NCI-H187 (cell line): ENCODE measurements around the gene RIC1.
"Not testable (repeated sequence)": the region's sequence is repeated elsewhere in the genome, so short reads cannot be mapped to it uniquely, and the experiment has no call there.

Source experiments
- DNase-seq, 2 experiments: peaks; one replicate each; lab custom pipeline; 2025; lab: John Stamatoyannopoulos, UW

RIC1 gene

DNA sequence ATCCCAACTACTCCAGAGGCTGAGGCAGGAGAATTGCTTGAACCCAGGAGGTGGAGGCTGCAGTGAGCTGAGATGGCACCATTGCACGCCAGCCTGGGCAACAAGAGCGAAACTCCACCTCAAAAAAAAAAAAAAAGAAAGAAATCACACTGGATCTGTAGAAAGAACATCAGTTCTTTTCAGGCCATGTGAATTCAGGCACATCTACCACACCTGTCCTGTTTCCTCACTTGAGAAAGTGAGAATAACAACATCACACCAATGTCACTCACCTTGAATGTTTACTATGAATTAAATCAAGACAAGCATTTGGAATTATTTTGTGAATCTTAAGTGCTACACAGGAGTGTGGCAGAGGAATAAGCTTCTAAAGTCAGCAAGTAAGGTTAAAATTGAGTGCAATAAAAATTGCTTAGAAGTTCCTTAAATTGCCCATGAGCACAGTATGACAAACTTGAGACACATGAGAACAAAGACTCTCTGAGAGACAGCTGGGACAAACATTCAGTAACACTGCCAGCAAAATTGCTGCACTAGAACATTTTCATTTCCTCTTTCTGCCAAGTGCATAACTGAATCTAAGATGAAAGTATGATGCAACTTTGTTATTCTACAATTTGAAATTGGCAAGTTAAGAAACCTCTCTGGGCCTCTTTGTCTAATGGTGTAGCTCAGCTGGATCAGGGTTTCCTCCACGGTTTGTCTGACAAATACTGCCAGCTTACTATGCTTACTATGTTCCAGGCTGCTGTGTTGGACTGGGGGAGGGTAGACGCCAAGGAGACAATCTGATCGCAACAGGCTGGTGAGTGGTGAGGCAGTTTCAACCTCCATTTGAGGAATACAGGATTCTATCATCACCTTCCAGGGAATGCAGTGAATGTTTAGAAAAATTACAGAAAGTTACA lies 1.9 kb upstream of the RIC1 start:
- no peak for DNase-seq

DNA sequence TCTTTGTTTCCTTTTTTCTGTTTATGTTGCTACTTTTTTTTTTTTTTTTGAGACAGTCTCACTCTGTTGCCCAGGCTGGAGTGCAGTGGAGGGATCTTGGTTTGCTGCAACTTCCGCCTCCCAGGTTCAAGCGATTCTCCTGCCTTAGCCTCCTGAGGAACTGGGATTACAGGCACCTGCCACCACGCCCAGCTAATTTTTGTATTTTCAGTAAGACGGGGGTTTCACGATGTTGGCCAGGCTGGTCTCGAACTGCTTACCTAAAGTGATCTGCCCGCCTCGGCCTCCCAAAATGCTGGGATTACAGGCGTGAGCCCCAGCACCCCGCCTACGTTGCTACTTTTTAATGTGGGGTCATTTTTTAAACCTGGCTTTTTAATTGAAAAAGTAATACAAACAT lies 1.2 kb upstream of the RIC1 start:
- not testable (repeated sequence) for DNase-seq

DNA sequence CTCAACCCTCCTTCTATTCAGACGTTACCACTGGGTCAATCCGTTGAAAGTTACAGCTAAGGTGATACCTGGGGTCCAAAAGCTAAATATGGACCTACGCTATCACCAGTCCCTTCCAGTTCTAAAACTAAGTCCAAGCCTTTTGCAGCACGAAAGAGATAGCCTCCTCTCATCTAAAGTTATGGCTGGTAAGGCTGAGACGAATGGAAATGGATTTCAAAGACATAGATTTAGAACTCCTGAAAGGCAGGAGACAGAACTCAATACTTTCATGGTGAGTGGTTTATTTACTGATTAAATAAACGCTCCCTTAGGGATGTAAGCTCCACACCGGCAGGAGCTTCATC lies 751 bp upstream of the RIC1 start:
- no peak for DNase-seq

DNA sequence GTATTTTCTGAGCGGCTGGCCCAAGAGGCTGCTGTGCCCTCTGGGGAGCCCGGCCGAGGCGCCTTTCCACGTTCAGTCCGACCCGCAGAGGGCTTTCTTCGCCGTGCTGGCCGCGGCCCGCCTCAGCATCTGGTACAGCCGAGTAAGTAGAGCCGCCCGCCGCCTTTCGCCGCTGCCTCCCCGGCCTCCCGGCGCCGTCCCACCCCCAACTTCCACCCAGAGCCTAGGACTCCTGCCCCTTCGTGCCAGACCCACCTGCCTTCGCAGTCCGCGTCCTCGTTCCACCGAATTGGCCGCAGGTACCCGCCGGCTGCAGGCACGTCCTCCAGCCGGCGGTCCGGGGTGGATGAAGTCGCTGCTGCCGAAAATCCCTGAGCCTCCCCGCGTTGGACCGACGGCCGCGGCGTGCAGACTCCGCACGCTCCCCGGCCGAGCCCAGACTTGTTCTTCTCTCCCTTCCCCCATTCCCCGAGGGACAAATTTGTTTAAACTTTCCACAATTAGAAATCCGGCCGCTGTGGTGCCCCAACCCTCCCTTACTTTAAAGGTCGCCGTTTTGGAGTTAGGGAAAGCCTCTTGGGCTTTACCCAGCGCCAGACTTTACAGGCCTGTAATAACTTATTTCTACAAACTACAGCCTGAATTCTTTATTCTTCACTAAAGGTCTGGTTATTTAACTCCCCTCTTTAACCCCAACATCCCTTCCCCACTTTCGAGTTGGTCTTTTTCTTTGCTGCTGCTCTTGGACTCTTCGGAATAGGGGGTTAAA lies 589 bp downstream of the RIC1 start:
- no peak for DNase-seq

DNA sequence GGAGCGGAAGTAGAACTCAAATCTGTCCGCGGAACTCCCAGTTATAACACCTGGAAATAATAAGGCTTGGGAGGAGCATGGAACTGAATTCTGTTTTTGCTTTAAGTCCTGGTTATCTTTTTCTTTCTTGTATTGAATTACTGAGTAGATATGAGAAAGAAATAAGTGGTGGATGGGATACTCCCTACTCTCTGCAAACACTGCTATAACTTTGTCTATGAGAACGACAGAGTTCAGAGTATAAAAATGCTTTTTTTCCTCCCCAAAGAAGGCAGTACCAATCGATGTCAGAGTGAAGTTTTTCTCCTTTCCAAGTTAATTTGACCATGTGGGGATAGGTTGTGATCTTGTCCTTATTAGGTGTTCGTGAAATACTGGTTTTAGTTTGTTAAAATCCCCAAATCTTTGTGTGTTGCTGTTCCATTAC lies 1.2 kb downstream of the RIC1 start:
- no peak for DNase-seq

DNA sequence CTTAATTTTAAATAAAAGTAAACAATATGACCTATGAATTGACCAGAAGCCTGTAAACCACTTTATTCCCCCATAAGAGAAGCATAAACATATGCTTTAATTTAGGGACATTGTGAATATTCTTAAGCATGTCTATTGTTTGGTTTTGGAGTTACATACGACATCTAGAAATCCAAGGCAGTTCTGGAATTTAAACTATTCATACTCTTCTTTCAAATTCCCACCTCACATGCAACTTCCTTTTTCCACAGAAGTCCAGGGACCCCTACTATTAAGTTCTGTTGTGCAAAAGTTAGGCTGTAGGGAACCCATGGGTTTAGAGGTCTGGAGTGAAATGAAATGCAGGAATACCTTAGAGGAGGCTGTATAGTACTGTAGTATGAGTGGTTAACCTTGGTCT lies 2.1 kb downstream of the RIC1 start:
- no peak for DNase-seq

DNA sequence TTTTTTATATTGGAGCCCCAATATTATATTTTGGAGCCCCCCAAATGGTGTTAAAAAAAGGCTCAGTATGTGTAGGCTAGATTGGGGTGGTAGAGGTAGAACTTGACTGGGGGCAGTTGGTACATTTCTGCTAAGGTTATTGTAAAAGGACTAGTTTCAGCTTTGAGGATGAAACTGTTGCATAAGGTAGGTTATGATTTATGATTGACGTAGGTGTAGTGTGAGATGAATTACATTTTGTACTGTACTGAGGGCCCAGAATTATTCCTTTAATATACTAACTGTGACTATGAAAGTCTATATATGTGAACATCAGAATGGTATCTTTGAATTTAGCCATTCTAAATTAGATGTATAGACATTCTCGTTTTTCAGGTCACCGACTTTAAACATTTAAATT lies 3.6 kb downstream of the RIC1 start:
- no peak for DNase-seq

DNA sequence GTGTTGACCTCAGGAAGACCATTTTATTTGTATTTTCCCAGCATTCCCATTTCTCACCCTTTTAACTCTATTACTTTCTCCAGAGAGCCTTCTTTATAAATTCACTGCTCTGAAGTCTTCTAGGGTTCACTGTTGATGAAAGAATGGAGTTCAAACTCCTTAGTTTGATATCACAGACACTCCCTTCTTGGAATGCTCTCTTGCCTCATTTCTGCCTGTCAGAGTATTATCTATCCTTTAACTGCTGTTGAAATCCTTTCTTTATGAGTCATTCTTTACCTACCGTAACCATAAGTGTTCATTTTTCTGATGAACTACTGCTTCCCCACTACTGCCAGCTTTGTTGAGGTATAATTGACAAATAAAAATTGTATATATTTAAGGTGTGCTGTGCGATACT lies 4.3 kb downstream of the RIC1 start:
- DNase-seq, result no peak

DNA sequence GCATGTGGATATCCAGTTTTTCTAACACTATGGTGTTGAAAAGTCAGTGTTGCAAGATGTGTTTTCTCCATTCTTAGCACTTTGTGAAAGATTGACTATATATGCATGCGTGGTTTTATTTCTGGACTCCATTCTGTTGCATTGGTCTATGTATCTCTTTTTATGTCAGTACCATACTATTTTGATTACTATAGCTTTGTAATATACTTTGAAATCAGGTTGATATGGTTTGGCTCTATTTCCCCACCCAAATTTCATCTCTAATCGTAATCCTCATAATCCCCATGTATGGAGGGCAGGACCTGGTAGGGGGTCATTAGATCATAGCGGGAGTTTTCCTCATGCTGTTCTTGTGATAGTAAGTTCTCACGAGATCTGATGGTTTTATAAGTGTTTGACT lies 6.5 kb downstream of the RIC1 start:
- DNase-seq, result no peak

DNA sequence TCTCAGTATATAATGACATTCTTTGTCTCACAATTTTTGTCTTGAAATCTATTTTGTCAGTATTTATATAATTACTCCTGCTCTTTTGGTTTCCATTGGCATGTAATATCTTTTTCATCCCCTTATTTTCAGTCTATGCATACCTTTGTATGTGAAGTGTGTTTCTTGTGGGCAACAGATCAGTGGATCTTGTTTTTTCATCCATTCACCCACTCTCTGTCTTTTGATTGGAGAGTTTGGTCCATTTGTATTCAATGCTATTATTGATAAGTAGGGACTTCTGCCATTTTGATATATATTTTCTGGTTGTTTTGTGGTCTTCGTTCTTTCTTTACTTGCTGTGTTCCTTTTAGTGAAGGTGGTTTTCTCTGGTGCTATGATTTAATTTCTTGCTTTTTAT lies 10.9 kb downstream of the RIC1 start:
- no peak for DNase-seq

DNA sequence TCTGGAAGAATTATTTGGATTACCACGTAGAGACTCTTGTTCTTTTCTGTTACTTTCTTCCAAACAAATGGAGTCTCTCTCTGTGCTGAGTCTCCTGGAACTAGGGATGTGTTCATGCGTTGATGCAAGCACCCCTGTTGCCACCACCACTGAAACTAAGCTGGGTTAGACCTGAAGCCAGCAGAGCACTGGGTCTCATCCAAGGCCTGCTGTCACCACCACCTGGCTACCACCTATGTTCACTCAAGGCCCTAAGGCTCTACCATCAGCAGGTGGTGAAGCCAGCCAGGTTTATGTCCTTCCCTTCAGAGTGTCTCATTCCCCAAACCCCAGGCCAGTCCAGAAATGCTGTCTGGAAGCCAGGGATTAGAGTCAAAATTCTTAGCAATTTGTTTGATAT lies 13.3 kb downstream of the RIC1 start:
- DNase-seq, result no peak

DNA sequence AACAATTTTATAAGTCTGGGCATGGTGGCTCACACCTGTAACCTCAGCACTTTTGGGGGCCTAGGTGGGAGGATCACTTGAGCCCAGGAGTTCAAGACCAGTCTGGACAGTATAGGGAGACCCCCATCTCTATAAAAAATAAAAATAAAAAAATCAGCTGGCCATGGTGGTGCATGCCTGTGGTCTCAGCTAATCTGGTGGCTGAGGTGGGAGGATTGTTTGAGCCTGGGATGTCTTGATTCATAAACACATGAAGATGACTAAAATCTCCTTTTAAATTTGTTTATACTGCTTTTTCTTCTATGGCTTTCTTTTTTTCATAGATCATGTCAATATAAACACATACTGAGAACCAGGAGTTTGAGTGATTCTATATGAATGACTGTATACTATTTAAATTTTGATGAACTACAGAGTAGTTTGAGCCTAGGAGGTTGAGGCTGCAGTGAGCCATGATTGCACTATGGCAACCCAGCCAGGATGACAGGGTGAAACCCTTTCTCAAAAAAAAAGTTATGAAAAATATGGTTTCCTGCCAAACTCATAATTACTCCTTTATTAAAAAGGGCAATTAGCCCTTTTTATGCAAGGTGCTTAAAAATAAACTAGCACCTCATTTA lies 14.2 kb downstream of the RIC1 start:
- DNase-seq, result no peak

DNA sequence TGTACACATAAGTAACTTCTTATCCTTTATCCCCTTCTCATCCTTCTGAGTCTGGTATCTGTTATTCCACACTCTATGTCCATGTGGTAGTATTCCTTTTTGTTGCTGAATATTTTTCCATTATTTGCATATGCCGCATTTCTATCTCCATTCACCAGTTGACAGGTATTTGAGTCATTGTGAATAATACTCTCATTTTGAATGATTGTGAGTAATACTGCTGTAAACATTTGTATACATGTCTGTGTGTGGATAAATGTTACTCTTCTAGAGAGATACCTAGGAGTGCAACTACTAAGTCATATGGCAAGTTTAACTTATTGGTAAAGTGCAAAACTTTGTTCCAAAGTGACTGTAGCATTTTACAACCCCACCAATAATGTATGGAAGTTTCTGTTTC lies 15.6 kb downstream of the RIC1 start:
- no peak for DNase-seq

DNA sequence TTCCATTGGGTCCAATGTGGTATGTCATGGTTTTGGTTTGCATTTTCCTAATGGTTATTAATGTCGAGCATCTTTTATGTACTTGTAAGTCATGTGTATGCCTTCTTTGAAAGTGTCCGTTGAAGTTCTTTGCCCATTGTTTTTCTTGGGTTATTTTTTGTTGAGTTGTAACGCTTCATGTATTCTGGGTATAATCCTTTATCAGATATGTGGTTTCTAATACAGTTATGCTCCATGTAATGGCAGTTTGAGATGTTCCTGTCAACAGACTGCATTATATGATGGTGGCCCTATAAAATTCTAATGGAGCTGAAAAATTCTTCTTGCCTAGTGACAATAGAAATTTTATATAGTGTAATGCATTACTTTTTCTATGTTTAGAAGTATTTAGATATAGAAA lies 17.2 kb downstream of the RIC1 start:
- no peak for DNase-seq

DNA sequence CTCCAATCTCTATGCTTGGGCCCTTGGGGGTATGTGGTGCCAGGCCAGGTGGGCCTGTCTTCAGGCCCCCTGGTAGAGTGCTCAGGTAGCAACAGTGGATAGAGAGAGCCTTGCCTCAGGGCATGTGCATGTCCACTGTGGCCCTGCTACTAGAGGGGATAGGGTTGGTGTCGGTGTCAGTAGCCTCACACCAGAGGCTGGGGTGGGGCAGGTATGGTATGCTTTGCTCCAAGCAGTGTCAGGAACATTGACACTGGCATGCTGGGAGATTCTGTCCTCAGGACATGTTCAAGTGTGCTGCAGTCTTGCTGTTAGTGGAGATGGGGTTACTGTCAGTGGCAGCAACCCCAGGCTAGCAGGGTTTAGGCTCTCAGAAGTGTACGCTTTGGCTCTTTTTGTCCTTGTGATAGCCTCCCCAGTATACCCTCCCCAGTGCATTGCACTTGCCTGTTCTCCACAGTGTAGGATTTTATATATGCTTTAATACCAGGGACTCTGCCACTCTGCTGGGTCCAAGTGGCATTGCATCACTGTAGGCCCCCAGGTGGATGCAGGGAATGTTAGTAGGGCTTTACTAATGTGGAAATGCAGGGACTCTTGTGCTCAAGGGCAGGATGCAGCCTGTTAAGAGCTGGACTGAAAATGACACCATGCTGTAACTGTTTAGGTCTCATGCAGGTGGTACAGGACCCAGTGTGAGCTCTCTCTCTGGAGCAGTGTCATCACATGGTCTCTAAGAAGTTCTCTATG lies 21.6 kb downstream of the RIC1 start:
- no peak for DNase-seq

DNA sequence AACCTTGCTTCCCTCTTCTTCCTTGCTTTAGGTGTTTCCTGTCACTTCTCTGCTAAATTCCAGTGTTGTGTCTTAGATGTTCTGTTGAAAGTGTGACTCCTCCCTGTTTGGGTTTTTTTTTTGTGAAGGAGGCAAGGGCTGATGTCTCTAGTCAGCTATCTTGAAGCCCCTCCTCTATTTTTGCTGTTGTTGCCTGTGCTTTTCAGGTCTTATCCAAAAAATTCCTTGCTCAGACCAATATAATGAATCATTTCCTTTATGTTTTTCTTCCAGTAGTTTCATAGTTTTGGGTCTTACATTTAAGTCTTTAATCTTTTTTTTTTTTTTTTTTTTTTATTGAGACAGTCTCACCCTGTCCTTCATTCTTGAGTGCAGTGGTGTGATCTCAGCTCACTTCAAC lies 22.3 kb downstream of the RIC1 start:
- DNase-seq, result no peak

DNA sequence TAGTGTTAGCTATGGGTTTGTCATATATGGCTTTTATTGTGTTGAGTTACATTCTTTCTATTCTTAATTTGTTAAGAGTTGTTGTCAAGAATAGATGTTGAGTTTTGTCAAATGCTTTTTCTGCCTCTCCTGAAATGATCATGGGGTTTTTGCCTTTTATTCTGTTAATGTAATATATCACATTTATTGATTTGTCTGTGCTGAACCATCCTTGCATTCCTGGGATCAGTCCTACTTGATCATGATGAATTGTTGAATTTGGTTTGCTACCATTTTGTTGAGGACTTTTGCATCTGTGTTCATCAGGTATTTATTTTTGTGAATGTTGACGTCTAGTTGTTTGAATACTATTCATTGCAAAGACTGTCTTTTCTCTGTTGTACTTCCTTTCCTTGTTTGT lies 23.9 kb downstream of the RIC1 start:
- no peak for DNase-seq

DNA sequence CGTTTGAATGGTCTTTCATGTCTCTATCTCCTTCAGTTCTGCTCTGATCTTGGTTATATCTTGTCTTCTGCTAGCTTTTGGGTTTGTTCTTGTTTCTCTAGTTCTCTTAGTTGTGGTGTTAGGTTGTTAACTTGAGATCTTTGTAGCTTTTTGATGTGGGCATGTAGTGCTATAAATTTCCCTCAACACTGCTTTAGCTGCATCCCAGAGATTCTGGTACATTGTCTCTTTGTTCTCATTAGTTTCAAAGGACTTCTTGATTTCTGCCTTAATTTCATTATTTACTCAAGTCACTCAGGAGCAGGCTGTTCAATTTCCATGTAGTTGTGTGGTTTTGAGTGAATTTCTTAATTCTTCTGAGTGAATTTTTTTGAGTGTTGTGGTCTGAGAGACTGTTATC lies 33.9 kb downstream of the RIC1 start:
- DNase-seq, result not testable (repeated sequence)

DNA sequence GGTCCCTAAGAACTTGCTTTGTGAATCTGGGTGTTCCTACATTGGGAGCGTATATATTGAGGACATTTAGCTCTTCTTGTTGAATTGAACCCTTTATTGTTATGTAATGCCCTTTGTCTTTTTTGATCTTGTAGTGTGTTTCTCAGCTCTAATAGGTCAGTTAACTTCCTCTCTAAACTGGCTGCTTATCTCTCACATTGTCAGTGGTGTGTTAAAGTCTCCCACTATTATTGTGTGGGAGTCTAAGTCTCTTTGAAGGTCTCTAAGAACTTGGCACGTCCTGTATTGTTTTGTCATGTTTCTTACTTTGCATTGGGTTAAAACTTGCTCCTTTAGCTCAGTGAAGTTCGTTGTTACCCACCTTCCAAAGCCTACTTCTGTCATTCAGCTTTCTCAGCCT lies 36.2 kb downstream of the RIC1 start:
- DNase-seq, result no peak

DNA sequence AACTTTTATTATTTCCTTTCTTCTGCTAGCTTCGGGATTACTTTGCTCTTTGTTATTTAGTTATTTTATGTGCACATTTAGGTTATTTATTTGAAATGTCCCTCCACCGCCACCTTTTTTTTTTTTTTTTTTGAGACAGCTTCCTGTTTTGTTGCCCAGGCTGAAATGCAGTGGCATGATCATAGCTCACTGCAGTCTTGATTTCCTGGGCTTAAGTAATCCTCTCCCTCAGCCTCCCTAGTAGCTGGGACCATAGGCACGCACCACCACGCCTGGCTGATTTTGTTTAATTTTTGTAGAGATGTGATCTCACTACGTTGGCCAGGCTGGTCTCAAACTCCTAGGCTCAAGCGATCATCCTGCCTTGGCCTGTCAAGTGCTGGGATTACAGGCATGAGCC lies 38.5 kb downstream of the RIC1 start:
- no peak for DNase-seq

DNA sequence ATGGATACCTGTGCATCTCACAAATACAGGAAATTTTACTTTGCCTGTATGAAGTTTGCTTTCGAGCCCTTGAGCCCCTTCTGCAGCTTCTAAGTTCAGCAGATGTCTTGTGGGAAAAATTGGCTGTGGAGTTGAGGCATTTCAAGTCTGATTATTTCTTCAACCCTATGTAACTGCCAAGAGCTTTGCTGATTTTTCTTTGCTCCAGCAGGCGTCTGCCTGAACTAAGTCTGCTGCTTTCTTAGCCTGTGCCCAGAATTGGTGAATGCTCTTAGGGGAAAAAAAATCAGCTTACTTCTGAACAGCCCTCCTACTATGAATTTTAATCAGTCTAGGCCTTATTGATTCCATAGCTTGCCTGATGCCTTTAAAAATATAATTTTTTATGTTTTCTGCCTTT lies 41.2 kb downstream of the RIC1 start:
- DNase-seq, result no peak

DNA sequence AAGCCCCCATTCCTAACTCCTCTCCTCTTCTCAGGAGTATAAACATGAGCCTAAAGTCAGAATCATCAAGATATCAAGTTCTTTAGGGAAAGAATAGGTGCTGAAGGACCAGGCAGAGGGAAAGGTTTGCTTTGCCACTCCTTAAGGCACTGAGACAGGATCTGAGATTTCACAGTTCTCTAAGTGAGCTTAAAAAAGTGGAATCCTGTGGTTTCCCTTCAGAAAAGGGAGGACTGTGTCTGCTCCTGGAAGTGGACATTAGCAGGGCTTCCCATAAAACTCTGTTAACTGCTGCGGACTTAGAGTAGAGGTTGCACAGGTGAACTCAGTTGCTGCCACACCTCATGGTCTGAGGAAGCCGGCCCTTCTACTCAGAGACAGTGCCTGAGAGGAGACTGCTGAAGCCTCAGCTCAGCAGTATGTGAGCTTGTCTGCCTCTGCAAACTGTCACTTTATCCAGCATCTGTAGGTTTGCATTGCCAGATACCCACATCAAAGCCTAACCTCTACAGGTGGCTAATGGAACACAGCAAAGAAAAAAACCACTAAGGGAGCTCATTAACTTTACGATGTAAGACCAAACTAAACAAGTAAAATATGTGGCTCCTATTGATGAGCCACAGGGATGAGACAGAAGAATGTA lies 42.9 kb downstream of the RIC1 start:
- DNase-seq, result no peak
